HG03520 (cell line): Measurements from ENCODE around the gene FLYWCH2.

Experiments
- ATAC-seq: cut with Tn5 transposase; IDR thresholded peaks from one replicate; pipeline ENCODE4 v1.9.1; 2021; ENCODE audit warnings: mild to moderate bottlenecking, moderate library complexity; ENCODE audit not compliant: unreplicated experiment

Gene FLYWCH2

DNA sequence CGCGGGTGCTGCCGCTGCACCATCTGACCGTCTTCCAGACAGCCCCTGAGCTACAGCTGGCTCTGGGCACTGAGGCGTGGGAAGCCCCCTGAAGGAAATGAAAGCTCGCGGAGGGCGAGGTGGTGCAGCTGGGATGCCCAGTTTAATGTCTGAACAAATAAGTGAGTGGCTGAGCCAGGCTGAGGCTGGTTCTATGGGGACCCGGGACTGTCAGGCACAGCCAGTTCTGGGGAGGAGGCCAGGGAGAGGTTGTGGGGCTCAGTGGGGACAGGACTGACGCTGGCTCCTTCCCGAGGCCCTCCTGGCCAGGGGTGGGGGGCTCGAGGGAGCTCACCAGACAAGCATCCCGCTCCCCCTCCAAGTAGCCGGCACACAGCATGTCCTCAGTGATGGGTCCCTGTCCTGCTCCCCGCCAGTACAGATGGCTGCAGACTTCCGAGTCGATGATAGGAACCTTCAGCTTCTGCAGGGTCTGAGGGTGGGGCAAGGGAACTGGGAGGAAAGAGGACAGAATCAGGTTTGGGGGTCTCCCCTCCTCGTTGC is 29.4 kb upstream of the FLYWCH2 start:
- no peak for ATAC-seq

DNA sequence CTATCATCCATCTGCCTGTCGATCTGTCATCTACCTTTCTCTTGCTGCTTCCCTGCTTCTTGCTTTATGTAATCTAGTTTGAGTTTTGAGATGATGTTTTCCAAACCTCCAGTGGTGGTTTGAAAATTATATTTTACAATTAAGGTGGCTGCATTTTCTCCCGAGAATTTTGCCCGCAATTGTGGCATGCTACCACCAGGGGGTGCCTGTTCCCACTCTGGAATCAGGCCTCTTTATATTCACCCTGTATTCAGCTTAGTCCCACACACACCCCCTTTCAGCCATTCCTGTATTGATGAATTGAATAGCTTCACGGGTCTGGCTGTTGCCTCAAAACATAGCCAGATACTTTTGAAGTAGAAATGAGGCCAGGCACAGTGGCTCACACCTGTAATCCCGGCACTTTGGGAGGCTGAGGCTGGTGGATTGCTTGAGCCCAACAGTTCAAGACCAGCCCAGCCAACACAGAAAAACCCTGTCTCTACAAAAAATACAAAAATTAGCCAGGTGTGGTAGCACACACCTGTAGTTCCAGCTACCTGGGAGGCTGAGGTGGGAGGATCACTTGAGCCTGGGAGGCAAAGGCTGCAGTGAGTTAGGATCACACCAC is 28.2 kb upstream of the FLYWCH2 start:
- ATAC-seq = no peak

DNA sequence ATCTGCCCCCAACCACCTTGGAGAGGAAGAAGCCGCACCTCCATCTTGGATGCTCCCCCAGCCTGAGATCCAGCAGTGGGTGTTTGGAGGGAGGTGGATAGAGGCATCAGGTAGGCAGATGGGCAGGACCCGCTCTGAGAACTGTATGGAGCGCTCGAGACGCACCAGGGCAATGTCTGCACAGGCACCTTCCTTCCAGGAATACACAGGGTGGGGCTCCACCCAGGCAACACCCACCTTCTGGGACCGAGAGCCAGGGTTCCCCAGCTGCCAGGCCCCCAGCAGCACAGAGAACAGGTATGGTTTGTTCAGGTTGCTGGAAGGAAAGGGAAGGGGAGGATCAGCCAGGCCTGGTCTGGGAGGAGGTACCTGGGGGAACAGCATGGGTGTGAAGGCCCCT is 27.5 kb upstream of the FLYWCH2 start:
- ATAC-seq = no peak

GRCh38 chr16:2856061-2856670 is 26.8 kb upstream of the FLYWCH2 start:
- no peak for ATAC-seq

GRCh38 chr16:2856686-2857450 is 26.1 kb upstream of the FLYWCH2 start:
- no peak for ATAC-seq

- ATAC-seq = no peak
Measured at GRCh38 chr16:2857451-2858244, 25.4 kb upstream of the FLYWCH2 start, which contains the start of gene PRSS22. PRSS22 (minus strand) TSS chr16:2858170; CDS start chr16:2858104, 66 bp downstream.

DNA sequence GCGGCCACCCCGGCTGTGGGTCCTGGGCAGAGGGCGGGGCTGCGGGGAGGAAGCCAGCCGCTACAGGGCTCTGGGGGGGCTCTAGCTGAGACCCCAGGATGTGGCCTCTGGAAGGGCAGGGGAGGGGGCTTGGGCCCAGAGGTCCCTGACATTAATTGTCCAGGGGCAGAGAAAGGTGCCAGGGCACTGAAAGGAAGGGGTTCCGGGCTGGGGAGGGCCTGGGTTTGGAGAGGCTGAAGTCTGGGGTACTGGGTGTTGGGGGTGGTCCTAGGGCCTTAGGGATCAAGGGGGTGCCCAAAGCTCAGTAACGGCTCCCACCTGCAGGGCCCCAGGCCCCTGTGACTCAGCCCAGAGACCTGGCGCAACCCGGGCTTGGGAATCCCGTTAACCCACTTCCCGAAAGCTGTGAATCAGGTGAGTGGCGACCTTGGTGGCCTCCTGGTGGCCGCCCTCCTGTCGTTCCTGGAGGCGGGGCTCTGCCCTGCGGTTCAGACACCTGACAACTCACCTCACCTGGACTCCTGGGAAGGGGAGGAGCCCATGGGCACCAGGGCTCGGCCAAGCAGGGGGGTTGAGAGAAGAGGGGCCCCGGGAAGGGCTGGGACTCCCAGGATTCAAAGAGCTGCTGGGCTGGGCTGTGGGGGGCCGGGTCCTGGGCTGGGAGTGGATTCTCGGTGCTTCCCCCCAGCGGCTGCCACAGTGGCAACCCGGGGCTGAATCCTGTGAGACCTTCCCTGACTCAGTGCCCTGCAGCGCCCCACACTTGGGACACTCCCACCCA is 24.6 kb upstream of the FLYWCH2 start:
- ATAC-seq = no peak

- ATAC-seq = no peak
Measured at GRCh38 chr16:2859686-2860265, 23.2 kb upstream of the FLYWCH2 start.

DNA sequence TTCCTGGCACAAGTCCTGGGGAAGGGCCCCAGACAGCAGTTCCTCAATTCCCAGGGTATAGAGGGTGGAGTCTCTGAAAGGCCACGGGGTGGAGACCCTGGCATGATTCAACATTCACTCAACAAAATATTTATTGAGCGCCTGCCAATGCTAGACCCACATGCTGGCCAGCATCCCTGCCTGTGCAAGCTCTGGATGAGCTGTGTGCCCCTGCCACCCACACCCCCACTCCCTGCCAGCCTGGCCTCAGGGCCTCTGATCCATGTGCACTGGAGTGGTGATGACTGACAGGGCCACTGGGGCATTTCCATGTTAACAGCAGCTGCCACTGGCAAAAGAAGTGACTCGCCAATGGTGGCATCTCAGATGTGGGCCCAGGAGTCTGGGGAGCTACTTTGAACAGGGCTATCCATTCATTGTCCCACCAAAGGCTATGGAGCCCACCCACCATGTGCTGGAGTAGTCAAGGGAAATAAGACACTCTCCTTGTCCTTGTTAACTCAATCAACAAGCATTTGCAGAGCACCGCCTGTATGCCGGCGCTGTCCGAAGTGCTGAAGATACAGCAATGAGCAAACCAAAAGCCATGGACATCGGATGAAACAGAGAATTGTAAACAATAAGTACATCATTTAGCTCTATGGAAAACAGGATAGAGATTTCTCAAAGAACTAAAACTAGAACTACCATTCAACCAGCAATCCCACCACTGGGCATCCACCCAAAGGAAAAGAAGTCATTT is 22.0 kb upstream of the FLYWCH2 start:
- no peak for ATAC-seq

- no peak for ATAC-seq
Measured at GRCh38 chr16:2865651-2866050, 17.4 kb upstream of the FLYWCH2 start.

GRCh38 chr16:2866431-2866830 is 16.6 kb upstream of the FLYWCH2 start:
- ATAC-seq = no peak

DNA sequence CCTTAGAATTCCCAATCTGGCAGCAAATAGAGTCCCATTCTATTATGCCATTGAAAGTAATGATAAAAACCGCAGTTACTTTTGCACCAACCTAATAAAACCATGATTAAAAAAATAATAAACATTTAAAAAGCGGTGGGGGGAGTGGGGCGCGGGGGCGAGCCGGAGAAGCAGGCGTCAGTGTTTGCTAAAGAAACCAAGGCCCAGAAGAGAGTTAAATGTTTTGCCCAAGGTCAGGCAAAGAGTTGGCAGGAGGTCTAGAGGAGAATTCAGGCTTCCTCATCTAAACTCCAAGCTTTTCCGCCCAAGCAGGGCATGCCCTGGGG is 15.4 kb upstream of the FLYWCH2 start:
- ATAC-seq = no peak

GRCh38 chr16:2867987-2868789 is 14.8 kb upstream of the FLYWCH2 start:
- ATAC-seq = peak; percentile 72

DNA sequence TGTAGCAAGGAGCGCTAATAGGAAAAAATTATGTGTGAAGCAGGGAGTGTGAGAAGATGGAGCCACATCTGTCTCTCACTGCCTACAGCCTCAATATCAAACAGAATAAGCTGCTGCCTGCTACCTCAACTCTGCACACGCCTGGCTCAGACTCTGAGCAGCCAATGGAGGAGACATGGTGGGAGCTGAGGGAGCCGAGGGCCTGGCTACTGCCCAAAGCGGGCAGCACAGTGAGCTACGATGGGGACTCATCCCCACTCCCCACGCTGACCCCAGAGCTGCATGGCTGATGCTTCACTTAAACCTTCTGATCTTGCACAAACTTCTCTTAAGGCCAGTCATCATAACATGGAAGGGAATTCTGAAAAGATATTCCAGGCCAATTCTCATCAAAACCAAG is 11.1 kb upstream of the FLYWCH2 start:
- no peak for ATAC-seq

- no peak for ATAC-seq
Measured at GRCh38 chr16:2874032-2874911, 8.7 kb upstream of the FLYWCH2 start.

DNA sequence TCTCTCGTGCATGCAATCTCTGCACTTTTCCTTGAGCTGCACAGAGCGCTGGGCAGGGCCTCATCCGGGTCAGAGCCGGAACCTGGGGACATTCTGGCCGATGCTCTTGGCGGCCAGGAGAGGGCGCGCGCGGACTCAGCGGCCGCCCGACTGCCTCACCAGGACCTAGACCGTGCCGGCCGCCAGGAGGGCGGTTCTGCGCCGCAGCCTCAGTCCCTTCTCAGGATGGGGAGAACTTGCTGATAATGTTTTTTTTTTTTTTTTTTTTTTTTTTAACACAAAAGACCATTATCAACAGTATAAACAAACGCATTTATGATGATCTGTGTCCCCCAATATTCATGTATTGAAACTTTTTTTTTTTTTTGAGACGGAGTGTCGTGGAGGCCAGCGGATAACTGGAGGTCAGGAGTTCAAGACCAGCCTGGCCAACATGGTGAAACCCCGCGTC is 8.1 kb upstream of the FLYWCH2 start:
- peak; percentile 48 for ATAC-seq

DNA sequence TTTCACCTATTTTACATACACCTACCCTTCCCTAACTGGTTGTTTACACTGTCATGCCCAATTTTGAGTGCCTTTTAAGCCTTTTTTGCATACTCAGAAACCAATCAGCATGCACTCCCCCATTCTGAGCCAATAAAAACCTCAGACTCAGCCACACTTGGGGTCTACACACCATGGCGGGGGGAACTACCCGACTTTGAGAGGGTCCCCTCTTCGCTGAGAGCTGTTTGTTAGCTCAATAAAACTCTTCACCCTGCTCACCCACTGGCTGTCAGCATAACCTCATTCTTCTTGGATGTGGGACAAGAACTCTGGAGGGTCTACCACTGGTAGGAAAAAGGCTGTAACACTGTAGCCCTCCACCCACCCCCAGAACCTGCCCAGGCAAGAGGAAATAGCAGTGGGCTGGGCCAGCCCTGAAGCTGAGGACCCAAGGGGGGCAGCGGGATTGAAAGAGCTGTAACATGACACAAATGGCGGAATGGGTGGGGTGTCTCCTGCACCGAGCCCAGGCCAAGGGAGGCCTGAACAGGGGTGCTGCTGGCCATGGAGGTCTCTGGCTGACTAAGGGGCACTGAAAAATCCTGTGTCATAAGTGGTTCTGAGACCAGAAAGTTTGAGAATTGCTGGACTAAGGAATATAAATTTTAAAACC is 3.0 kb upstream of the FLYWCH2 start:
- ATAC-seq = no peak
